Thymus (tissue), 11 donors: ENCODE results near the gene SPNS2. TPM values are rescaled to one million over a fixed set of nuclear protein-coding genes. Genes with fewer than 3 reads are reported as not detected.
A peak's percentile ranks its signal among the peaks of the same experiment; 100 is the strongest.

Experiments used
- DNase-seq, 9 donors: peaks; one replicate each; pipeline ENCODE4 v3.0.0-alpha.2; 2013; ENCODE audit warnings: low spot score in 9 of 9, low read depth in 6 of 9, missing footprints in 1 of 9
- H3K27ac ChIP-seq, 2 donors: one replicate each; pipeline ENCODE4 v1.5.1; 2013; ENCODE audit warnings: control low read depth in 1 of 2, low read depth in 1 of 2, low read length in 1 of 2, mild to moderate bottlenecking in 1 of 2, moderate library complexity in 1 of 2
- H3K27me3 ChIP-seq, 2 donors: one replicate each; pipeline ENCODE4 v1.5.1; 2013; ENCODE audit warnings: low read length in 1 of 2; ENCODE audit not compliant: control insufficient read depth in 2 of 2, insufficient read depth in 1 of 2
- H3K36me3 ChIP-seq, 2 donors: one replicate each; pipeline ENCODE4 v1.5.1; 2013; ENCODE audit warnings: low read length in 1 of 2, mild to moderate bottlenecking in 1 of 2, moderate library complexity in 1 of 2; ENCODE audit not compliant: control insufficient read depth in 2 of 2, insufficient read depth in 2 of 2
- H3K4me1 ChIP-seq, 2 donors: one replicate each; pipeline ENCODE4 v1.5.1; 2013; ENCODE audit warnings: low read length in 2 of 2; ENCODE audit not compliant: control insufficient read depth in 2 of 2, insufficient read depth in 2 of 2
- H3K4me3 ChIP-seq, 2 donors: one replicate each; pipeline ENCODE4 v1.5.1; 2013; ENCODE audit warnings: low read length in 2 of 2, control low read depth in 1 of 2, mild to moderate bottlenecking in 1 of 2
- H3K9me3 ChIP-seq, 2 donors: one replicate each; pipeline ENCODE4 v1.5.1; 2013; ENCODE audit warnings: low read length in 1 of 2, mild to moderate bottlenecking in 1 of 2; ENCODE audit not compliant: control insufficient read depth in 2 of 2, insufficient read depth in 1 of 2
- WGBS: extraction: QIAGEN DNeasy Blood & Tissue Kit; methylation state at CpG from one replicate; pipeline ENCODE4 v1.1.7; 2013; 5-methylcytosine and 5-hydroxymethylcytosine counted together
- polyA plus RNA-seq: library from polyadenylated mRNA; stranded (reverse); fragments of 200-250 nt; gene quantifications from one replicate; pipeline ENCODE4 v1.2.3, GENCODE V29; 2013
- total RNA-seq: library from RNA; stranded (reverse); fragments of 120-200 nt; gene quantifications from one replicate; pipeline ENCODE4 v1.2.4, GENCODE V29; 2013
- donor health status: healthy.

Gene SPNS2
- total and polyA plus RNA-seq, 2 donors, result 3.4 to 16.1 TPM

- peaks cover 1 to 3% of the 10 kb centered on the region in 2 donors for H3K9me3 ChIP-seq
- H3K4me1 ChIP-seq, result peaks cover 28 to 48% of the 10 kb centered on the region in 2 donors
- 13% methylated on average over 7 of the region's 7 CpGs for WGBS
- peak overlapping the region; percentile 5 to 56 for H3K4me3 ChIP-seq
- peaks cover 30 to 61% of the 10 kb centered on the region in 2 donors for H3K27me3 ChIP-seq
- no peaks in the 10 kb centered on the region for H3K36me3 ChIP-seq
- DNase-seq, result no peak
- no peak overlapping the region for H3K27ac ChIP-seq
These were observed 1.5 kb downstream of the SPNS2 start for GRCh38 chr17:4500191-4500571.

- DNase-seq, result no peak
- H3K27me3 ChIP-seq, result peaks cover 30 to 61% of the 10 kb centered on the region in 2 donors
- H3K4me3 ChIP-seq, result no peak overlapping the region
- no peaks in the 10 kb centered on the region for H3K36me3 ChIP-seq
- peaks cover 1 to 3% of the 10 kb centered on the region in 2 donors for H3K9me3 ChIP-seq
- no peak overlapping the region for H3K27ac ChIP-seq
- 8% methylated on average over 3 of the region's 3 CpGs for WGBS
- peaks cover 28 to 59% of the 10 kb centered on the region in 2 donors for H3K4me1 ChIP-seq
These were observed 2.7 kb downstream of the SPNS2 start for GRCh38 chr17:4501295-4501949.

GRCh38 chr17:4502466-4503154 is 3.9 kb downstream of the SPNS2 start:
- H3K36me3 ChIP-seq, result no peaks in the 10 kb centered on the region
- H3K27me3 ChIP-seq, result peaks cover 30 to 52% of the 10 kb centered on the region in 2 donors
- WGBS, result 97% methylated on average over 18 of the region's 18 CpGs
- no peak overlapping the region for H3K27ac ChIP-seq
- H3K4me3 ChIP-seq, result no peak overlapping the region
- peaks cover 28 to 59% of the 10 kb centered on the region in 2 donors for H3K4me1 ChIP-seq
- DNase-seq, result no peak
- H3K9me3 ChIP-seq, result peaks cover 1 to 3% of the 10 kb centered on the region in 2 donors

- Histone ChIP-seq H3K27ac (no peak overlapping the region), H3K36me3 (no peaks in the 10 kb centered on the region), H3K4me3 (no peak overlapping the region), H3K4me1 (peaks cover 25 to 55% of the 10 kb centered on the region in 2 donors), H3K27me3 (peaks cover 30 to 43% of the 10 kb centered on the region in 2 donors), H3K9me3 (peaks cover 1 to 3% of the 10 kb centered on the region in 2 donors)
- DNase-seq, result no peak
- 78% methylated on average over 4 of the region's 4 CpGs for WGBS
These were observed 4.8 kb downstream of the SPNS2 start for GRCh38 chr17:4503283-4504025.

- Histone ChIP-seq H3K27me3 (peaks cover 26 to 41% of the 10 kb centered on the region in 2 donors), H3K4me1 (peaks cover 21 to 61% of the 10 kb centered on the region in 2 donors), H3K4me3 (no peak overlapping the region), H3K9me3 (peaks cover 1 to 3% of the 10 kb centered on the region in 2 donors), H3K36me3 (no peaks in the 10 kb centered on the region), H3K27ac (no peak overlapping the region)
- DNase-seq, result peak in 1 of 9 donors; percentile 46
- 8% methylated on average over 5 of the region's 5 CpGs for WGBS
These were observed 5.5 kb downstream of the SPNS2 start for GRCh38 chr17:4504188-4504587.

- Histone ChIP-seq H3K9me3 (peaks cover 0 to 3% of the 10 kb centered on the region in 2 donors), H3K4me3 (no peak overlapping the region), H3K27ac (no peak overlapping the region), H3K4me1 (peaks cover 12 to 57% of the 10 kb centered on the region in 2 donors), H3K27me3 (peaks cover 16 to 31% of the 10 kb centered on the region in 2 donors), H3K36me3 (no peaks in the 10 kb centered on the region)
- DNase-seq, result no peak
- WGBS, result 97% methylated on average over 5 of the region's 5 CpGs
These were observed 6.5 kb downstream of the SPNS2 start for GRCh38 chr17:4505187-4505586.

- H3K9me3 ChIP-seq, result no peaks in the 10 kb centered on the region
- no peak overlapping the region for H3K4me3 ChIP-seq
- 50% methylated on average over 13 of the region's 13 CpGs for WGBS
- peaks cover 12 to 46% of the 10 kb centered on the region in 2 donors for H3K4me1 ChIP-seq
- H3K27me3 ChIP-seq, result peaks cover 7 to 20% of the 10 kb centered on the region in 2 donors
- DNase-seq, result no peak
- no peaks in the 10 kb centered on the region for H3K36me3 ChIP-seq
- no peak overlapping the region for H3K27ac ChIP-seq
These were observed 7.6 kb downstream of the SPNS2 start for GRCh38 chr17:4506175-4506813.

- WGBS, result 91% methylated on average over 8 of the region's 8 CpGs
- no peak for DNase-seq
These were observed 8.2 kb downstream of the SPNS2 start for GRCh38 chr17:4506892-4507291.

More at GRCh38 chr17:4506892-4507291, 8.2 kb downstream of the SPNS2 start:
- Histone ChIP-seq H3K27ac (no peak overlapping the region), H3K4me3 (no peak overlapping the region), H3K27me3 (peaks cover under 1 to 14% of the 10 kb centered on the region in 2 donors), H3K4me1 (peaks cover 12 to 43% of the 10 kb centered on the region in 2 donors), H3K9me3 (no peaks in the 10 kb centered on the region), H3K36me3 (no peaks in the 10 kb centered on the region)
